Measurements from ENCODE around the gene TMEM95.

DNA sequence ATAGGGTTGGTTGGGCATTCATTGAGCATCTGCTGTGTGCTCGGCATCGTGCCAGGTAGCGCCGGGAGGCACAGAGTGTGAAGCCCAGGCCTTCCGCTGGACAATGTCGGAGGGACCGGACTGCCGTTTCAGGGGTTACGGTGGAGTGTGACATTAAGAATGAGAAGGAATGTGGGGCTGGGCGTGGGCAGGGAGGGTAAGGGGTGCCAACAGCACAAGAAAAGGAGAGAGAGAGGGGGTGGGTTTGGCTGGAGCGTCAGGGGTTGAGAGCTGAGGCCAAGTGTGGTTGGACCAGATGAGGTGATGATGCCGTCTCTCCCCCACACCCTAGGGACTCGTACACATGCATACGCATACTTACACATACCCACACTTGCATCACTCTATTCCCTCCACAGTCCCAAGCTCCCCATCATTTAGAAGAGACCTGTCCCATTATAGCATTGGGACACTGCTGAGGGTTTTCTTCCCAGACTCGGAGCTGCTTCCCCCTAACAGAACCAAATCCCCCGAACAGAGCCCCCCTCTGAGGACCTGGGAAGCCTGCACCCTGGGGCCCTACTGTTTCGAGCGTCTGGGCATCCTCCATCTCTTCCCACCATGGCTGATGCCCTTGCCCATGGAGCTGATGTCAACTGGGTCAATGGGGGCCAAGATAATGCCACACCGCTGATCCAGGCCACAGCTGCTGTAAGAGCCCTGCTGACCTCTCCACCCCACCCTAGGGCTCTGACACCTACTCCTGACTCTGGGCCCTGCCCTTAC is 6.3 kb upstream of the TMEM95 start:
- TF ChIP-seq, protein P1, sequence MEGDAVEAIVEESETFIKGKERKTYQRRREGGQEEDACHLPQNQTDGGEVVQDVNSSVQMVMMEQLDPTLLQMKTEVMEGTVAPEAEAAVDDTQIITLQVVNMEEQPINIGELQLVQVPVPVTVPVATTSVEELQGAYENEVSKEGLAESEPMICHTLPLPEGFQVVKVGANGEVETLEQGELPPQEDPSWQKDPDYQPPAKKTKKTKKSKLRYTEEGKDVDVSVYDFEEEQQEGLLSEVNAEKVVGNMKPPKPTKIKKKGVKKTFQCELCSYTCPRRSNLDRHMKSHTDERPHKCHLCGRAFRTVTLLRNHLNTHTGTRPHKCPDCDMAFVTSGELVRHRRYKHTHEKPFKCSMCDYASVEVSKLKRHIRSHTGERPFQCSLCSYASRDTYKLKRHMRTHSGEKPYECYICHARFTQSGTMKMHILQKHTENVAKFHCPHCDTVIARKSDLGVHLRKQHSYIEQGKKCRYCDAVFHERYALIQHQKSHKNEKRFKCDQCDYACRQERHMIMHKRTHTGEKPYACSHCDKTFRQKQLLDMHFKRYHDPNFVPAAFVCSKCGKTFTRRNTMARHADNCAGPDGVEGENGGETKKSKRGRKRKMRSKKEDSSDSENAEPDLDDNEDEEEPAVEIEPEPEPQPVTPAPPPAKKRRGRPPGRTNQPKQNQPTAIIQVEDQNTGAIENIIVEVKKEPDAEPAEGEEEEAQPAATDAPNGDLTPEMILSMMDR (conservative IDR thresholded peaks at IDR 0.05 in 1 of 2, IDR thresholded peaks at IDR 0.05 in 1 of 2; ENCODE audit: extremely low read depth in 1 of 2, insufficient read depth in 1 of 2, low read depth in 1 of 2, low read length in 2 of 2), result no peak
- no peak for TF ChIP-seq EZH2 (IDR thresholded peaks at IDR 0.05; ENCODE audit: borderline replicate concordance, low read length)
